WI38 (cell line): Measurements from ENCODE around the gene KCNQ4.

Experiments used
- H3K4me3 ChIP-seq: 2 replicates; pipeline ENCODE4 v1.5.1; 2011; ENCODE audit warnings: low read depth, mild to moderate bottlenecking, control low read depth, low read length
- TF ChIP-seq, protein P1 (sequence below): IDR thresholded peaks from 2 replicates; pipeline ENCODE4 v1.5.1; 2012; ENCODE audit warnings: low read depth, mild to moderate bottlenecking, control low read depth, low read length

Gene KCNQ4

GRCh38 chr1:40853113-40853884 lies 69.7 kb downstream of the KCNQ4 start:
- TF ChIP-seq, protein P1, sequence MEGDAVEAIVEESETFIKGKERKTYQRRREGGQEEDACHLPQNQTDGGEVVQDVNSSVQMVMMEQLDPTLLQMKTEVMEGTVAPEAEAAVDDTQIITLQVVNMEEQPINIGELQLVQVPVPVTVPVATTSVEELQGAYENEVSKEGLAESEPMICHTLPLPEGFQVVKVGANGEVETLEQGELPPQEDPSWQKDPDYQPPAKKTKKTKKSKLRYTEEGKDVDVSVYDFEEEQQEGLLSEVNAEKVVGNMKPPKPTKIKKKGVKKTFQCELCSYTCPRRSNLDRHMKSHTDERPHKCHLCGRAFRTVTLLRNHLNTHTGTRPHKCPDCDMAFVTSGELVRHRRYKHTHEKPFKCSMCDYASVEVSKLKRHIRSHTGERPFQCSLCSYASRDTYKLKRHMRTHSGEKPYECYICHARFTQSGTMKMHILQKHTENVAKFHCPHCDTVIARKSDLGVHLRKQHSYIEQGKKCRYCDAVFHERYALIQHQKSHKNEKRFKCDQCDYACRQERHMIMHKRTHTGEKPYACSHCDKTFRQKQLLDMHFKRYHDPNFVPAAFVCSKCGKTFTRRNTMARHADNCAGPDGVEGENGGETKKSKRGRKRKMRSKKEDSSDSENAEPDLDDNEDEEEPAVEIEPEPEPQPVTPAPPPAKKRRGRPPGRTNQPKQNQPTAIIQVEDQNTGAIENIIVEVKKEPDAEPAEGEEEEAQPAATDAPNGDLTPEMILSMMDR: no peak
- H3K4me3 ChIP-seq: no peak overlapping the region

DNA sequence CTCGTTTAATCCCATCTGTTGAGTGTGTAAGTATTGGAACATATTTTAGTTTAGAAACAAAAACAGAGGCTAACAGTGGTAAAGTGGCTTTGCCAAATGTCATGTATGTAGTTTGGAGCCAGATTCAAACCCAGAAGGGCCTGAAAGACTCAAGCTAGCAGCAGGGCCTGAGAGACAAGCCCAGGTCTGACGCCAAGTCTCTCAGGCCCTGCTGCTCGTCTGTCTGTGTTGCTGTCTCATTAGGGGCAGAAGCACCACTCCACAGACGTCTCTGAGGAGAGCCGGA lies 70.2 kb downstream of the KCNQ4 start:
- H3K4me3 ChIP-seq: no peak overlapping the region
- TF ChIP-seq, protein P1: no peak

- TF ChIP-seq, protein P1: 0 out of 2 replicates have a peak, but pooled peaks have one; percentile 18
- no peak overlapping the region for H3K4me3 ChIP-seq
Measured at GRCh38 chr1:40855513-40855912, 71.9 kb downstream of the KCNQ4 start.

DNA sequence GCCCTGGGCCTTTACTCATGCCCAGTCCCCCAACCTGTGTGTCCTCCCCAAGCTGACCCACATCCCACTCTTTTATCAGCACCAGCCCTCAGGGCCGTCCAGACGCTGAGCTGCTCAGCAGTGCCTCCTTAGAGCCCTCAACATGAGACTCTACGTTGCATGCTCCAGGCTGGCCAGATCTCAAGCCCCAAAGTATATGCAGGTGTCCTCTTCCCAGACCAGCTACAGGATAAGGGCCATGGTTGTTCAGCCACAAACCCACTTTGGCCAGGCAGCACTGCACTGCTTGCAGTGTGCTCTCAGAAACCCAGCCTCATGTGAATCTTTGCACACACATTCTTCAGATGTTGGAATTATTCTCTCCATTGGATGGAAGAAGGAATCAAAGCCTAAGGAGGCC lies 72.5 kb downstream of the KCNQ4 start:
- H3K4me3 ChIP-seq: no peak overlapping the region
- TF ChIP-seq, protein P1: no peak

- H3K4me3 ChIP-seq: no peak overlapping the region
- TF ChIP-seq, protein P1: no peak
Measured at GRCh38 chr1:40856656-40857302, 73.2 kb downstream of the KCNQ4 start.

DNA sequence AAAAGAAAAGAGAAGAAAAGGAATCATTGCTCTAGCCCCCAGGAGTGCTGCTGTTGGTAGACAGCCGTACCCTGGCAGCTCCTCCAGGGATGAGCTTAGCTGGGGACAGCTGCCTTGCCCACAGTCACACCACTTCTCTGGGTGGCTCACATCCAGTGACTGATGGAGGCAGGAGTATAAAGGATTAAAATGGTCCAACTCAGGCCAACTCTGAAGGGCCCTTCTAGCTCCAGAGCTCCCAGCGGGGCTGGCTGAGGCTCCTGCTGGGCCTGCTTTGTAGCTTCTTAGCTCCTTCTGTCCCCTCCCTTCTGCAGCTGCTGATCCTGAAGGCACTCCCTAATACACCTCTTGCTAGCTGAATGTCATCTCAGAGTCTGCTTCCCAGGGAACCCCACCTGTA lies 74.2 kb downstream of the KCNQ4 start:
- TF ChIP-seq, protein P1: no peak
- no peak overlapping the region for H3K4me3 ChIP-seq

GRCh38 chr1:40858856-40859416 lies 75.3 kb downstream of the KCNQ4 start:
- H3K4me3 ChIP-seq: no peak overlapping the region
- TF ChIP-seq, protein P1: no peak
